Smooth muscle cell (in vitro differentiated cells): ENCODE results near the gene GARS1. TPM values are rescaled to one million over a fixed set of nuclear protein-coding genes. Genes with fewer than 3 reads are reported as not detected.

Experiments
- DNase-seq: peaks from one replicate; lab custom pipeline; 2025; ENCODE audit not compliant: unreplicated experiment; lab: John Stamatoyannopoulos, UW
- H2AFZ ChIP-seq: fragments of 200-600 bp; sonication (generic); 2 replicates; pipeline ENCODE4 v1.6.0; 2016; ENCODE audit warnings: antibody characterized with exemption, low read depth, mild to moderate bottlenecking
- H3F3A ChIP-seq: fragments of 200-600 bp; sonication (generic); 2 replicates; pipeline ENCODE4 v1.6.0; 2017; ENCODE audit warnings: antibody characterized with exemption, low read depth
- H3K27ac ChIP-seq: fragments of 200-600 bp; sonication (generic); 2 replicates; pipeline ENCODE4 v1.5.1; 2016; ENCODE audit warnings: low read depth, mild to moderate bottlenecking
- H3K27me3 ChIP-seq: fragments of 200-600 bp; sonication (generic); 2 replicates; pipeline ENCODE4 v1.6.1; 2016; ENCODE audit warnings: low read depth, mild to moderate bottlenecking
- H3K36me3 ChIP-seq: fragments of 200-600 bp; sonication (generic); 2 replicates; pipeline ENCODE4 v1.5.1; 2016; ENCODE audit warnings: low read depth
- H3K4me1 ChIP-seq: fragments of 200-600 bp; sonication (generic); 2 replicates; pipeline ENCODE4 v1.5.1; 2016; ENCODE audit warnings: low read depth
- H3K4me2 ChIP-seq: fragments of 200-600 bp; sonication (generic); 2 replicates; pipeline ENCODE4 v1.6.0; 2016; ENCODE audit warnings: mild to moderate bottlenecking
- H3K4me3 ChIP-seq: fragments of 200-600 bp; sonication (generic); 2 replicates; pipeline ENCODE4 v1.5.1; 2016; ENCODE audit warnings: mild to moderate bottlenecking
- H3K79me2 ChIP-seq: fragments of 200-600 bp; sonication (generic); 2 replicates; pipeline ENCODE4 v1.6.0; 2016; ENCODE audit warnings: low read depth, mild to moderate bottlenecking
- H3K9ac ChIP-seq: fragments of 200-600 bp; sonication (generic); 2 replicates; pipeline ENCODE4 v1.6.0; 2016; ENCODE audit warnings: low read depth
- H3K9me3 ChIP-seq: fragments of 200-600 bp; sonication (generic); replicated peaks from 2 replicates; pipeline ENCODE4 v1.5.1; 2016; ENCODE audit warnings: low read depth
- H4K20me1 ChIP-seq: fragments of 200-600 bp; sonication (generic); 2 replicates; pipeline ENCODE4 v1.6.0; 2016; ENCODE audit warnings: low read depth
- WGBS: methylation state at CpG from one replicate; pipeline ENCODE4 v1.1.7; 2016; ENCODE audit warnings: low lambda C conversion rate; 5-methylcytosine and 5-hydroxymethylcytosine counted together
- polyA plus RNA-seq: library from polyadenylated mRNA; unstranded; fragments of >200 nt; fragmentation: Nextera tagmentation; extraction: Ambion mirVana; gene quantifications from 2 replicates; pipeline ENCODE4 v1.2.1, GENCODE V29; 2016
- total RNA-seq: library from RNA; depleted of rRNA; stranded (reverse); fragments of >200 nt; gene quantifications from 2 replicates; pipeline ENCODE4 v1.2.3, GENCODE V29; 2014
- TF ChIP-seq, protein P1 (sequence below): fragments of 200-600 bp; sonication (generic); IDR thresholded peaks from 2 replicates; pipeline ENCODE4 v1.5.1; 2017; ENCODE audit warnings: borderline replicate concordance, mild to moderate bottlenecking, antibody characterized with exemption; ENCODE audit not compliant: insufficient read depth, poor library complexity, severe bottlenecking

The GARS1 gene
- total and polyA plus RNA-seq, 2 experiments from 2014 or later: 233 to 299 TPM

DNA sequence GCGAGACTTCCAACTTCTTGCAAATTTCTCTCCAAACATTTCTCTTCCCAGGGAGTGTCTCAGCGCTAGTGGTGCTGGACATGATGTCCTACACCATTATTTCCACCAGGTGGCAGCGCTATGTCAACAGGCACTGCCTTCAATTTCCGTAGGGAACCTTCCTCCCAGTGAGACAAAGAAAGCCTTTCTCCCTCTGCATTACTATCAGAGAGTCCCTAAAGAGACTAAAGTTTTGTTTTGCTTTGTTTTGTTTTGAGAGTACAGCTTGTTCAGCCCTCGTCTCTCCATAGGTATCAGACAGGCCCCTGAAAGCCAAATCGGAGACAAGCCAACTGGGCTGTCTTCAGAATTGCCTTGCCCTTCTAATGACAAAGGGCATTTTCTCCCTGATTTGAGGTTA, 45.8 kb upstream of the GARS1 start:
- DNase-seq: no peak
- H3K27ac ChIP-seq: no peak overlapping the region
- H3K79me2 ChIP-seq: no peaks in the 10 kb centered on the region
- H3K4me1 ChIP-seq: peaks cover 21% of the 10 kb centered on the region
- no peaks in the 10 kb centered on the region for H3K9me3 ChIP-seq
- H2AFZ ChIP-seq: no peak overlapping the region
- no peaks in the 10 kb centered on the region for H3K27me3 ChIP-seq
- TF ChIP-seq, protein P1, sequence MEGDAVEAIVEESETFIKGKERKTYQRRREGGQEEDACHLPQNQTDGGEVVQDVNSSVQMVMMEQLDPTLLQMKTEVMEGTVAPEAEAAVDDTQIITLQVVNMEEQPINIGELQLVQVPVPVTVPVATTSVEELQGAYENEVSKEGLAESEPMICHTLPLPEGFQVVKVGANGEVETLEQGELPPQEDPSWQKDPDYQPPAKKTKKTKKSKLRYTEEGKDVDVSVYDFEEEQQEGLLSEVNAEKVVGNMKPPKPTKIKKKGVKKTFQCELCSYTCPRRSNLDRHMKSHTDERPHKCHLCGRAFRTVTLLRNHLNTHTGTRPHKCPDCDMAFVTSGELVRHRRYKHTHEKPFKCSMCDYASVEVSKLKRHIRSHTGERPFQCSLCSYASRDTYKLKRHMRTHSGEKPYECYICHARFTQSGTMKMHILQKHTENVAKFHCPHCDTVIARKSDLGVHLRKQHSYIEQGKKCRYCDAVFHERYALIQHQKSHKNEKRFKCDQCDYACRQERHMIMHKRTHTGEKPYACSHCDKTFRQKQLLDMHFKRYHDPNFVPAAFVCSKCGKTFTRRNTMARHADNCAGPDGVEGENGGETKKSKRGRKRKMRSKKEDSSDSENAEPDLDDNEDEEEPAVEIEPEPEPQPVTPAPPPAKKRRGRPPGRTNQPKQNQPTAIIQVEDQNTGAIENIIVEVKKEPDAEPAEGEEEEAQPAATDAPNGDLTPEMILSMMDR: peak; percentile 69
- H3K4me2 ChIP-seq: no peak overlapping the region
- H3F3A ChIP-seq: no peaks in the 10 kb centered on the region
- no peaks in the 10 kb centered on the region for H4K20me1 ChIP-seq
- H3K36me3 ChIP-seq: no peaks in the 10 kb centered on the region
- WGBS: 13% methylated on average over 6 of the region's 6 CpGs
- no peak overlapping the region for H3K9ac ChIP-seq
- H3K4me3 ChIP-seq: no peak overlapping the region

GRCh38 chr7:30549931-30550493, 44.7 kb upstream of the GARS1 start:
- no peak overlapping the region for H3K9ac ChIP-seq
- H3K27me3 ChIP-seq: no peaks in the 10 kb centered on the region
- no peak for DNase-seq
- no peak overlapping the region for H3K27ac ChIP-seq
- no peak overlapping the region for H2AFZ ChIP-seq
- H3K4me2 ChIP-seq: no peak overlapping the region
- no peaks in the 10 kb centered on the region for H3K79me2 ChIP-seq
- H3F3A ChIP-seq: no peaks in the 10 kb centered on the region
- H3K4me3 ChIP-seq: no peak overlapping the region
- peaks cover 21% of the 10 kb centered on the region for H3K4me1 ChIP-seq
- H3K9me3 ChIP-seq: no peaks in the 10 kb centered on the region
- WGBS: 77% methylated on average over 7 of the region's 7 CpGs
- no peaks in the 10 kb centered on the region for H4K20me1 ChIP-seq
- TF ChIP-seq, protein P1: no peak
- H3K36me3 ChIP-seq: no peaks in the 10 kb centered on the region

DNA sequence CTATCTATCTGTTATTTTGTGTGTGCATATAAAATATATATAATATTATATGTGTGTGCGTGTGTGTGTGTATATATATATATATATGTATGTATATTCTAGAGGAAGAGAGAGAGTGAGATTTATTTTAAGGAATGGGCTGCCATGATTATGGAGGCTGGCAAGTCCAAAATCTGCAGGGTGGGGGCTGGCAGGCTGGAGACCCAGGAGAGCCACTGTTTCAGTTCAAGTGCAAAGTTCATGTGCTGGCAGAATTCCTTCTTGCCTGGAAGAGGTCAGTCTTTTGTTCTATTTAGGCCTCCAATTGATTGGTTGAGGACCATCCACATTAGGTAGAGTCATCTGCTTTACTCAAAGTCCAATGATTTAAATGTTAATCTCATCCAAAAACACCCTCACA, 42.3 kb upstream of the GARS1 start:
- Histone ChIP-seq H3K4me2 (no peak overlapping the region), H3K27ac (no peak overlapping the region), H3K36me3 (no peaks in the 10 kb centered on the region), H2AFZ (no peak overlapping the region), H3K4me1 (peaks cover 30% of the 10 kb centered on the region), H4K20me1 (no peaks in the 10 kb centered on the region), H3F3A (no peaks in the 10 kb centered on the region), H3K79me2 (no peaks in the 10 kb centered on the region), H3K4me3 (no peak overlapping the region), H3K9ac (no peak overlapping the region), H3K27me3 (no peaks in the 10 kb centered on the region), H3K9me3 (no peaks in the 10 kb centered on the region)
- no peak for DNase-seq
- TF ChIP-seq, protein P1: no peak
- 45% methylated on average over 1 of the region's 1 CpG for WGBS

DNA sequence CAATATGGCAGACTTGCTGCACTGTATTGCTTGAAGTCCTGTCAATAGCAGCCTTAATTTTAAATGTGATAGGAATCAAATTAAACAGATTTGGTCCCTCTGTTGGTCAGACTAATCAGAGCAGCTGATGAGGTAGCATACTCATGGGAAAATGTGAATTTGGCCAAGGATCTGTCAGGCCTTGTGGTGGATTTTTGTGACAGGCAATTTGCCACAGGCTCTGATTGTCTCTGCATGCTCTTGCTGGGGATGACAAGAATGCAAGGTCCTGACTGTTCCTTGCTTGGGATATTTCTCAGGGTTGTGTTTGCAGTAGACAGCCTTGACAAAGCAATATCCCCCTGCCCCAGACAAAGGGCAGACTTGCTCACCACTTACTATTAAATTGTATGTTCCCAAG, 41.5 kb upstream of the GARS1 start:
- Histone ChIP-seq H3K27me3 (no peaks in the 10 kb centered on the region), H3K36me3 (no peaks in the 10 kb centered on the region), H3K4me3 (no peak overlapping the region), H3K9me3 (no peaks in the 10 kb centered on the region), H3K27ac (no peak overlapping the region), H3K4me2 (no peak overlapping the region), H2AFZ (no peak overlapping the region), H3K79me2 (no peaks in the 10 kb centered on the region), H3K9ac (no peak overlapping the region), H3F3A (no peaks in the 10 kb centered on the region), H4K20me1 (no peaks in the 10 kb centered on the region), H3K4me1 (peaks cover 35% of the 10 kb centered on the region)
- TF ChIP-seq, protein P1: no peak
- no peak for DNase-seq
